ENCODE data around the gene NTN1. TPM values are rescaled to one million over a fixed set of nuclear protein-coding genes. Genes with fewer than 3 reads are reported as not detected.

The NTN1 gene
- total and polyA plus RNA-seq, 8 donors, result 2.0 to 12.9 (median 9.0) TPM

DNA sequence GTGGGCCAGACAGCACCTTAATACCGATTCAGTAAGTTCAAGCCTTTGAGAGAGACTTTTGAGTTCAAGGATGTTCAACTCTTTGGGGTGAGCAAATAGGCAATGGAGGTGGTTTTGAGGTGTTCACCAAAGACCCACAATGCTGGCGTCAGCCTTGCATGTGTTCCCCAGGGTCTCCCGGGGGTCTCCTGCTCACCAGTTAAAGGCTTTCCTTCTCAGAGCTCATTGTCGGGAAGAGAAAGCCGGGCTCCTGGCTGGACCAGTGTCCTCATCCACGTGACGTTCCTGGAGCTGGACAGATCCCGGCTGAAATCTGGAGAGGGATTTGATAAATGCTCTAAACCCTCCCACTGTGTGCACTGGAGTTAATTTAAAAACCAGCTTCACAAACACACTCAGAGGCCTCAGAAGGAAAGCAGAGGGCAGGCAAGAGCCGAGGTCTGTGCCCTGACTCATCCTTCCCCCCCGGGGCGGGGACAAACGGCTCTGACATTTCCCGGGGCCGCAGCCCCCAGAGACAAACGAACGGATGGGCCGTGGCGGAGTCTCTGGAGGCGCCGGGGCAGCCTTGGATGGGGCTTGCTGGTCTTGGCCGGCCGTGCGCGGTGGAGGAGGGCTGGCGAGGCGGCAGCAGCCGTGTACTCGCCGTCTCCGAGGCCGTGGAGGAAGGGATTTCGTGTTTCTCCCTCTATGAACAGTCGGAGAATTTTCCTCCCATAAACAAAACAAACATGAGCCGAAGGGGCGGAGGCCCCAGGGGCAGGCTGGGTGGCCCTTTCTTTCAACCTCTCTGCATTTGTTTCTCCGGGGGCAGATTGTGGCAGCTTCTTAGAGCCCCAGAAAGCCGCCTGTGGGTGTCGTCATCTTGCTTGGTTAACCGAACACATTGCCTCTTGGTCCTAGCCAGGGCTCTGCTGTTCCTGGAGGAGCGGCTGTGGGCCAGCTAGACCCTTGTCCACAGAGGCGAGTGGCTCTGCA lies 94.2 kb downstream of the NTN1 start:
- peak overlapping the region in 1 of 2 donors; percentile 7 for H3K4me3 ChIP-seq
- H3K4me1 ChIP-seq, result peaks cover 0 to 2% of the 10 kb centered on the region in 2 donors
- peaks cover 0 to 30% of the 10 kb centered on the region in 2 donors for H3K27me3 ChIP-seq
- intact Hi-C loops (cut with DNase I), result no loop called here
- TF ChIP-seq, protein P1, sequence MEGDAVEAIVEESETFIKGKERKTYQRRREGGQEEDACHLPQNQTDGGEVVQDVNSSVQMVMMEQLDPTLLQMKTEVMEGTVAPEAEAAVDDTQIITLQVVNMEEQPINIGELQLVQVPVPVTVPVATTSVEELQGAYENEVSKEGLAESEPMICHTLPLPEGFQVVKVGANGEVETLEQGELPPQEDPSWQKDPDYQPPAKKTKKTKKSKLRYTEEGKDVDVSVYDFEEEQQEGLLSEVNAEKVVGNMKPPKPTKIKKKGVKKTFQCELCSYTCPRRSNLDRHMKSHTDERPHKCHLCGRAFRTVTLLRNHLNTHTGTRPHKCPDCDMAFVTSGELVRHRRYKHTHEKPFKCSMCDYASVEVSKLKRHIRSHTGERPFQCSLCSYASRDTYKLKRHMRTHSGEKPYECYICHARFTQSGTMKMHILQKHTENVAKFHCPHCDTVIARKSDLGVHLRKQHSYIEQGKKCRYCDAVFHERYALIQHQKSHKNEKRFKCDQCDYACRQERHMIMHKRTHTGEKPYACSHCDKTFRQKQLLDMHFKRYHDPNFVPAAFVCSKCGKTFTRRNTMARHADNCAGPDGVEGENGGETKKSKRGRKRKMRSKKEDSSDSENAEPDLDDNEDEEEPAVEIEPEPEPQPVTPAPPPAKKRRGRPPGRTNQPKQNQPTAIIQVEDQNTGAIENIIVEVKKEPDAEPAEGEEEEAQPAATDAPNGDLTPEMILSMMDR (IDR thresholded peaks at IDR 0.05), result peak in 1 of 2 donors; percentile 14
- ATAC-seq (peak; percentile 87), DNase-seq (peak in 2 of 4 donors; percentile 29 to 56)
- H3K36me3 ChIP-seq, result no peaks in the 10 kb centered on the region
- H3K27ac ChIP-seq, result peak overlapping the region in 1 of 2 donors; percentile 73
- H3K9me3 ChIP-seq, result peaks cover 0 to 4% of the 10 kb centered on the region in 2 donors

GRCh38 chr17:9116311-9116835 lies 95.1 kb downstream of the NTN1 start:
- Histone ChIP-seq H3K4me3 (no peak overlapping the region), H3K4me1 (peaks cover 0 to 2% of the 10 kb centered on the region in 2 donors), H3K27ac (no peak overlapping the region), H3K36me3 (no peaks in the 10 kb centered on the region), H3K9me3 (peaks cover 0 to 4% of the 10 kb centered on the region in 2 donors), H3K27me3 (peaks cover 0 to 30% of the 10 kb centered on the region in 2 donors)
- DNase-seq (no peak), ATAC-seq (no peak)
- intact Hi-C loops (cut with DNase I), result no loop called here
- TF ChIP-seq, protein P1 (IDR thresholded peaks at IDR 0.05), result no peak

- Histone ChIP-seq H3K9me3 (peaks cover 0 to 4% of the 10 kb centered on the region in 2 donors), H3K36me3 (no peaks in the 10 kb centered on the region), H3K27ac (no peak overlapping the region), H3K4me3 (no peak overlapping the region), H3K27me3 (peaks cover 0 to 36% of the 10 kb centered on the region in 2 donors), H3K4me1 (peaks cover 0 to 2% of the 10 kb centered on the region in 2 donors)
- TF ChIP-seq, protein P1 (IDR thresholded peaks at IDR 0.05), result no peak
- ATAC-seq (no peak), DNase-seq (no peak)
- intact Hi-C loops (cut with DNase I), result no loop called here
These were observed 95.7 kb downstream of the NTN1 start for GRCh38 chr17:9116861-9117568.

DNA sequence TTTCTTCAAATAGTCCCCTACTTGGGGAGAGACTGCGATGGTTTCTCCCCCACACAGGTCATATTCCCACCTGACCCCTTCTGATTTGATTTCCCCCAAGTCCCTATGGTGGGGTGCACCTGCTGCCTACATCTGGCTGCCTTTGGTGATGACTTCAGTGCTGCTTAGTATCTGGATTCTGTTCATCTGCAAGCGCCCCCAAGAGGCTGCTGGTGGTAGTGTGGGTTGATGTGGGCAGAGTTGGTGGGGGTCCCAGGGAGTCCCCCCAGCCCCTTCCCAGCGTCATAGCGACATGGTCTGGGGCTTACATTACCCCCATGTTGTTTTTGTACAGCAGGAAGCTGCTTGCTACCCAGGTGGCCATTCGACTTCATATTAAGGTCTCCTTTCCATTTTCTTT lies 99.2 kb downstream of the NTN1 start:
- DNase-seq, result no peak
- no peak overlapping the region for H3K27ac ChIP-seq

More for the DNA sequence above, 99.2 kb downstream of the NTN1 start:
- Histone ChIP-seq H3K36me3 (no peaks in the 10 kb centered on the region), H3K27me3 (peaks cover 0 to 30% of the 10 kb centered on the region in 2 donors), H3K9me3 (peaks cover 0 to 4% of the 10 kb centered on the region in 2 donors), H3K4me1 (peaks cover 0 to 2% of the 10 kb centered on the region in 2 donors), H3K4me3 (no peak overlapping the region)
- intact Hi-C loops (cut with DNase I), result no loop called here
- ATAC-seq, result no peak
- TF ChIP-seq, protein P1 (IDR thresholded peaks at IDR 0.05), result no peak
